Measurements from ENCODE around the gene DUOXA2.

- TF ChIP-seq POLR2AphosphoS5 (IDR thresholded peaks at IDR 0.05) = no peak
- TF ChIP-seq, protein P1, sequence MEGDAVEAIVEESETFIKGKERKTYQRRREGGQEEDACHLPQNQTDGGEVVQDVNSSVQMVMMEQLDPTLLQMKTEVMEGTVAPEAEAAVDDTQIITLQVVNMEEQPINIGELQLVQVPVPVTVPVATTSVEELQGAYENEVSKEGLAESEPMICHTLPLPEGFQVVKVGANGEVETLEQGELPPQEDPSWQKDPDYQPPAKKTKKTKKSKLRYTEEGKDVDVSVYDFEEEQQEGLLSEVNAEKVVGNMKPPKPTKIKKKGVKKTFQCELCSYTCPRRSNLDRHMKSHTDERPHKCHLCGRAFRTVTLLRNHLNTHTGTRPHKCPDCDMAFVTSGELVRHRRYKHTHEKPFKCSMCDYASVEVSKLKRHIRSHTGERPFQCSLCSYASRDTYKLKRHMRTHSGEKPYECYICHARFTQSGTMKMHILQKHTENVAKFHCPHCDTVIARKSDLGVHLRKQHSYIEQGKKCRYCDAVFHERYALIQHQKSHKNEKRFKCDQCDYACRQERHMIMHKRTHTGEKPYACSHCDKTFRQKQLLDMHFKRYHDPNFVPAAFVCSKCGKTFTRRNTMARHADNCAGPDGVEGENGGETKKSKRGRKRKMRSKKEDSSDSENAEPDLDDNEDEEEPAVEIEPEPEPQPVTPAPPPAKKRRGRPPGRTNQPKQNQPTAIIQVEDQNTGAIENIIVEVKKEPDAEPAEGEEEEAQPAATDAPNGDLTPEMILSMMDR (IDR thresholded peaks at IDR 0.05) = no peak
- TF ChIP-seq EP300 (IDR thresholded peaks at IDR 0.05) = no peak
Observed at GRCh38 chr15:45149060-45149459, 34.9 kb downstream of the DUOXA2 start.

All from upper lobe of left lung (tissue), 4 donors.